ENCODE data around the gene C9orf50.

Gene C9orf50

GRCh38 chr9:129570450-129571297 lies 50.2 kb downstream of the C9orf50 start:
- Histone ChIP-seq H3K9me3 (ENCODE audit: severe bottlenecking) (no peaks in the 10 kb centered on the region), H3K27ac (ENCODE audit: poor library complexity, severe bottlenecking) (peak overlapping the region; percentile 26), H3K4me3 (ENCODE audit: severe bottlenecking) (no peak overlapping the region), H3K36me3 (ENCODE audit: low read depth) (no peaks in the 10 kb centered on the region), H3K4me1 (ENCODE audit: insufficient read depth, poor library complexity, severe bottlenecking) (peaks cover 14% of the 10 kb centered on the region), H3K27me3 (ENCODE audit: insufficient read depth, poor library complexity, severe bottlenecking) (peaks cover 5% of the 10 kb centered on the region)
- ATAC-seq (ENCODE audit: low read depth) (peak; percentile 46), DNase-seq (ENCODE audit: low spot score) (no peak)
- TF ChIP-seq CTCF (IDR thresholded peaks at IDR 0.05; ENCODE audit: poor library complexity, severe bottlenecking), result no peak

GRCh38 chr9:129569502-129570449 lies 51.1 kb downstream of the C9orf50 start:
- Histone ChIP-seq H3K4me1 (ENCODE audit: insufficient read depth, poor library complexity, severe bottlenecking) (peaks cover 14% of the 10 kb centered on the region), H3K27ac (ENCODE audit: poor library complexity, severe bottlenecking) (peak overlapping the region; percentile 26), H3K27me3 (ENCODE audit: insufficient read depth, poor library complexity, severe bottlenecking) (peaks cover 5% of the 10 kb centered on the region), H3K9me3 (ENCODE audit: severe bottlenecking) (no peaks in the 10 kb centered on the region), H3K36me3 (ENCODE audit: low read depth) (no peaks in the 10 kb centered on the region), H3K4me3 (ENCODE audit: severe bottlenecking) (no peak overlapping the region)
- no peak for DNase-seq (ENCODE audit: low spot score)
- 0 out of 3 replicates have a peak, but pooled peaks have one; percentile 18 for ATAC-seq (ENCODE audit: low read depth)
- TF ChIP-seq CTCF (IDR thresholded peaks at IDR 0.05; ENCODE audit: poor library complexity, severe bottlenecking), result no peak

GRCh38 chr9:129568560-129569501 lies 52.1 kb downstream of the C9orf50 start:
- H3K27ac ChIP-seq (ENCODE audit: poor library complexity, severe bottlenecking), result no peak overlapping the region
- DNase-seq (ENCODE audit: low spot score), result no peak
- H3K4me1 ChIP-seq (ENCODE audit: insufficient read depth, poor library complexity, severe bottlenecking), result peaks cover 14% of the 10 kb centered on the region
- H3K27me3 ChIP-seq (ENCODE audit: insufficient read depth, poor library complexity, severe bottlenecking), result peaks cover 5% of the 10 kb centered on the region
- H3K4me3 ChIP-seq (ENCODE audit: severe bottlenecking), result peak overlapping the region; percentile 28
- no peaks in the 10 kb centered on the region for H3K9me3 ChIP-seq (ENCODE audit: severe bottlenecking)
- TF ChIP-seq CTCF (IDR thresholded peaks at IDR 0.05; ENCODE audit: poor library complexity, severe bottlenecking), result no peak
- ATAC-seq (ENCODE audit: low read depth), result no peak
- H3K36me3 ChIP-seq (ENCODE audit: low read depth), result no peaks in the 10 kb centered on the region

GRCh38 chr9:129567842-129568559 lies 52.9 kb downstream of the C9orf50 start:
- Histone ChIP-seq H3K27ac (ENCODE audit: poor library complexity, severe bottlenecking) (no peak overlapping the region), H3K4me1 (ENCODE audit: insufficient read depth, poor library complexity, severe bottlenecking) (peaks cover 14% of the 10 kb centered on the region), H3K4me3 (ENCODE audit: severe bottlenecking) (peak overlapping the region; percentile 28), H3K9me3 (ENCODE audit: severe bottlenecking) (no peaks in the 10 kb centered on the region), H3K27me3 (ENCODE audit: insufficient read depth, poor library complexity, severe bottlenecking) (peaks cover 5% of the 10 kb centered on the region), H3K36me3 (ENCODE audit: low read depth) (no peaks in the 10 kb centered on the region)
- ATAC-seq (ENCODE audit: low read depth) (peak; percentile 44), DNase-seq (ENCODE audit: low spot score) (no peak)
- no peak for TF ChIP-seq CTCF (IDR thresholded peaks at IDR 0.05; ENCODE audit: poor library complexity, severe bottlenecking)

Data from RWPE2 (cell line).